GM19035 (cell line): ENCODE measurements around the gene FRMD7.
"Not testable (repeated sequence)": the region's sequence is repeated elsewhere in the genome, so short reads cannot be mapped to it uniquely, and the experiment has no call there.

ENCODE experiments used
- ATAC-seq: cut with Tn5 transposase; IDR thresholded peaks from one replicate; pipeline ENCODE4 v1.9.1; 2021; ENCODE audit not compliant: unreplicated experiment

The FRMD7 gene

GRCh38 chrX:132093239-132093860 lies 34.5 kb downstream of the FRMD7 start:
- no peak for ATAC-seq

GRCh38 chrX:132092439-132093065 lies 35.3 kb downstream of the FRMD7 start:
- ATAC-seq, result peak; percentile 79

GRCh38 chrX:132090403-132091159 lies 37.2 kb downstream of the FRMD7 start:
- no peak for ATAC-seq

GRCh38 chrX:132088864-132089263 lies 39.0 kb downstream of the FRMD7 start:
- no peak for ATAC-seq

- no peak for ATAC-seq
Observed at GRCh38 chrX:132086672-132087071, 41.1 kb downstream of the FRMD7 start.

GRCh38 chrX:132085786-132086185 lies 42.0 kb downstream of the FRMD7 start:
- no peak for ATAC-seq

- ATAC-seq, result no peak
Observed at GRCh38 chrX:132077912-132078311, 49.9 kb downstream of the FRMD7 start.

- no peak for ATAC-seq
Observed at GRCh38 chrX:132077414-132077813, 50.4 kb downstream of the FRMD7 start.

- no peak for ATAC-seq
Observed at GRCh38 chrX:132071254-132071653, 56.6 kb downstream of the FRMD7 start.

GRCh38 chrX:132068405-132068804 lies 59.4 kb downstream of the FRMD7 start:
- no peak for ATAC-seq

- no peak for ATAC-seq
Observed at GRCh38 chrX:132063862-132064261, 64.0 kb downstream of the FRMD7 start.

GRCh38 chrX:132063334-132063733 lies 64.5 kb downstream of the FRMD7 start:
- ATAC-seq, result no peak

- no peak for ATAC-seq
Observed at GRCh38 chrX:132059973-132060540, 67.8 kb downstream of the FRMD7 start.

GRCh38 chrX:132058975-132059374 lies 68.8 kb downstream of the FRMD7 start:
- ATAC-seq, result no peak

- ATAC-seq, result no peak
Observed at GRCh38 chrX:132058050-132058449, 69.8 kb downstream of the FRMD7 start.

GRCh38 chrX:132051778-132052177 lies 76.0 kb downstream of the FRMD7 start:
- ATAC-seq, result not testable (repeated sequence)

- no peak for ATAC-seq
Observed at GRCh38 chrX:132046533-132046932, 81.3 kb downstream of the FRMD7 start.

- ATAC-seq, result no peak
Observed at GRCh38 chrX:132045456-132045855, 82.4 kb downstream of the FRMD7 start.

- no peak for ATAC-seq
Observed at GRCh38 chrX:132044953-132045352, 82.9 kb downstream of the FRMD7 start.

- ATAC-seq, result no peak
Observed at GRCh38 chrX:132043977-132044376, 83.8 kb downstream of the FRMD7 start.

- no peak for ATAC-seq
Observed at GRCh38 chrX:132041015-132041414, 86.8 kb downstream of the FRMD7 start.

- no peak for ATAC-seq
Observed at GRCh38 chrX:132040066-132040465, 87.8 kb downstream of the FRMD7 start.
